Cerebellar nuclear complex (tissue), 1 donor: ENCODE results near the gene C10orf67.
"Not testable (repeated sequence)": the region's sequence is repeated elsewhere in the genome, so short reads cannot be mapped to it uniquely, and the experiment has no call there.

ENCODE experiments used
- DNase-seq, 2 experiments: peaks; one replicate each; lab custom pipeline; 2025; lab: John Stamatoyannopoulos, UW

The C10orf67 gene

GRCh38 chr10:23263441-23264164 is 81.0 kb downstream of the C10orf67 start:
- no peak for DNase-seq

- no peak for DNase-seq
Observed at GRCh38 chr10:23262928-23263327, 81.7 kb downstream of the C10orf67 start.

- DNase-seq, result no peak
Observed at GRCh38 chr10:23258516-23258915, 86.1 kb downstream of the C10orf67 start.

DNA sequence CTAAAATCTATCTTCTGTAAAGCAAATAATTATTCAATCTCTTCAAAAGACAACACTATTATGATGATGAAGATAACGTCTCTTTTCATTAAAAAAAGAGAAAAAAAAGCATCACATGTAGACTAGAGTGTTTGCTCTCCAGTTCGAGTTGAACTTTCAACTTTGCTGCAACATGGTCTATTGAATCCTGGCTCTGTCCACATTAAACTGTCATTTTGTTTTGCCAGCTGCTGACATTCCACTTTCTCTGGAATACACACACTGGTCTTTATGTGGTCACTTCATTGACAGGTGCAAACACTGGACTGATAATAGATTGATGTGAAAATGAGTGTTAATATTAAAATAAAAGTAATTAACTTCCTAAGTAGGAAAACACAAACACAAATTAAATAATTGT is 90.8 kb downstream of the C10orf67 start:
- no peak for DNase-seq

- not testable (repeated sequence) for DNase-seq
Observed at GRCh38 chr10:23252859-23253258, 91.7 kb downstream of the C10orf67 start.

DNA sequence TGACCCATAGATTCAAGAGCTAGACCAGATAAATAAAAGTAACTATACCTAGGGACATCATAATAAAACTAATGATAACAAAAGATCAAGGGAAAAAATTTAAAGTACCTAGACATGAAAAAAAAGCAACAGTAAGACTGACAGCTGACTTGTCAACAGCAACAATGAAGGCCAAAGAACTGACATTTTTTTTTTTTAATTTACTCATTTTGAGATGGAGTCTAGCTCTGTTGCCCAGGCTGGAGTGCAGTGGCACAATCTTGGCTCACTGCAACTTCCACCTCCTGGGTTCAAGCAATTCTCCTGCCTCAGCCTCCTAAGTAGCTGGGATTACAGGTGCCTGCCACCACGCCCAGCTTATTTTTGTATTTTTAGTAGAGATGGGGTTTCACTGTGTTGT is 102.8 kb downstream of the C10orf67 start:
- not testable (repeated sequence) for DNase-seq

DNA sequence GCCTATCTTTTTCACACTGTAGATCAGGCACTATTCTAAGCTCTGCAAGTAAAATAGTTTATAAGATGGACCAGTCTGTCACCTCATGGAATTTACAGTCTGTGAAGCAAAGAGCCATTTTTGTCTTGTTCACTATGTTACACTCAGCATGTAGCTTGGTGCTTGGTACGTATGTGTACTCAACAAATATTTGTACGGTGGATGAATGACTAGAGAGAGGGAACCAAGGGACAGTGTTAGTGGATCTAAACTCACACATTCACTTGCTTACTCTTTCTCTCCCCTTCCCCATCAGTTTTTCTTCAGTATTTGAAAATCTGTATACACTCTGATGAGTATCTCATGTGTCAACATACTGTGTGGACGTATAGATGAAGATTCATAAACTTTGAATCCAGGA is 106.6 kb downstream of the C10orf67 start:
- DNase-seq, result no peak

GRCh38 chr10:23230582-23230981 is 114.0 kb downstream of the C10orf67 start:
- DNase-seq, result no peak

- no peak for DNase-seq
Observed at GRCh38 chr10:23217471-23217870, 127.1 kb downstream of the C10orf67 start.

DNA sequence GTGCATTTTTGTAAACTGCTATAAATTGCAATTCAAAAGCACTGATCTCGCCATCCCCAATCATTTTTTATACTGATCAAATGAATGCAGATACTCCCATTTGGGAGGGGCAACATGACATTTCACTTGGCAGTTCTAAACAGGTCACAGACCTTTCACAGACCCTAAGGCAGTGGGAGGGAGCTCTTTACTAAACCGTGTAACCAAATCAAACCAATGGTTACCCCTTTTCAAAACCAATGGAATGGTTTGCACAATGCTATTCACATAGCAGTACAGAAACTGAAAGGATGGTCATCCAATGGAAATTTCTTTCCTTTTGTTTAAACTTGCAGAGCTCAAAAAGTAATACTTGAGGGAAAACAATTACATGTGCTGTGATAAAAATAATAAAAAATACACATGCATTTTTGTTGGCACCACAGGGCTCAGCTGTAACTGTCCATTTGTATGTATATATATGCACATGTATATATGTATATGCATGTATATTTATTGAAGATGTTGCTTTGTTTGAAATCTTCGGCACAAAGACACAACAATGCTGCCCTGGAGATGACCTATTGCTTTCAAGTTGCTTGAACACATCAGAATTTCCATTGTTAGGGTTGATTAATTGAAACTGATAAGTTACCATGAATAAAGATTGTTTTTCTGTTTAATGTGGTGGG is 138.5 kb downstream of the C10orf67 start:
- DNase-seq, result no peak

- DNase-seq, result no peak
Observed at GRCh38 chr10:23204773-23205172, 139.8 kb downstream of the C10orf67 start.

GRCh38 chr10:23203369-23204325 is 140.9 kb downstream of the C10orf67 start:
- DNase-seq, result no peak

DNA sequence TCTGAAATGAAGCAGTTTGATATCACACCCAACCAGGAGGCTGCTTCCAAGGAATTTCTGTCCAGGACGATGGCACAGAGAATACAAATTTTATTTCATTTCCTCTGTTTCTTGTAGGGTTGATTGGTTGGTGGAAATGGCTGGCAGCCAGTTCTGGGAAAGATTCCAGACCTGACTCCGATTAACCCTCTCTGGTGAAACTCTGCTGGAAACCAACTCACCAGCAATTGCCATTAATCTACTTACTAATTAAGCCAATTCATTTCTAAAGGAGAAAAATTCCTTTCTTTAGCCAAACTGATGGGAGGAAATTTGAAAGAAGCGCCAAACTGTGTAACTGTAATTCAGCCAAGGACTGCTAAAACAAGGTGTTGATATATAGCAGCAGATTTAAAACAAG is 141.8 kb downstream of the C10orf67 start:
- no peak for DNase-seq

GRCh38 chr10:23201837-23202236 is 142.8 kb downstream of the C10orf67 start:
- DNase-seq, result no peak

GRCh38 chr10:23200997-23201652 is 143.5 kb downstream of the C10orf67 start:
- no peak for DNase-seq

DNA sequence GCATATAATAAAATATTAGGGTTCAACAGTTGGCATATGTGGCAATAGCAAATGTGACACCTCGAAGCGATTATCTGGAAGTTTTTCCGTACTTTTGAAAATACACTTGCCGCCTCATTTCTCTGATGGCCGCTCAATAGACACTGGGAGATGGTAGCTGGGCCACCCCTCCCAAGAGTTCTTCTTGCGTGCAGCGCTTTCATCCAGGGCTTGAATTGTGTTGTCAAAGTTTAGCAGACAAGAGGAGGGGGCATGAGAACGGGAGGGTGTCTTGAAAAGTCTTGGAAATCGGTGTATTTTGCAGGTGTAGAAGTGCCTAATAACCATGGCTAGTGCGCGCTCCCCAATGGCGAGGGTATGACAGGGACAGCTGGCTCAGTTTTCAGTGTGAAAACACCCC is 144.0 kb downstream of the C10orf67 start:
- no peak for DNase-seq

- no peak for DNase-seq
Observed at GRCh38 chr10:23199768-23200511, 144.7 kb downstream of the C10orf67 start.

DNA sequence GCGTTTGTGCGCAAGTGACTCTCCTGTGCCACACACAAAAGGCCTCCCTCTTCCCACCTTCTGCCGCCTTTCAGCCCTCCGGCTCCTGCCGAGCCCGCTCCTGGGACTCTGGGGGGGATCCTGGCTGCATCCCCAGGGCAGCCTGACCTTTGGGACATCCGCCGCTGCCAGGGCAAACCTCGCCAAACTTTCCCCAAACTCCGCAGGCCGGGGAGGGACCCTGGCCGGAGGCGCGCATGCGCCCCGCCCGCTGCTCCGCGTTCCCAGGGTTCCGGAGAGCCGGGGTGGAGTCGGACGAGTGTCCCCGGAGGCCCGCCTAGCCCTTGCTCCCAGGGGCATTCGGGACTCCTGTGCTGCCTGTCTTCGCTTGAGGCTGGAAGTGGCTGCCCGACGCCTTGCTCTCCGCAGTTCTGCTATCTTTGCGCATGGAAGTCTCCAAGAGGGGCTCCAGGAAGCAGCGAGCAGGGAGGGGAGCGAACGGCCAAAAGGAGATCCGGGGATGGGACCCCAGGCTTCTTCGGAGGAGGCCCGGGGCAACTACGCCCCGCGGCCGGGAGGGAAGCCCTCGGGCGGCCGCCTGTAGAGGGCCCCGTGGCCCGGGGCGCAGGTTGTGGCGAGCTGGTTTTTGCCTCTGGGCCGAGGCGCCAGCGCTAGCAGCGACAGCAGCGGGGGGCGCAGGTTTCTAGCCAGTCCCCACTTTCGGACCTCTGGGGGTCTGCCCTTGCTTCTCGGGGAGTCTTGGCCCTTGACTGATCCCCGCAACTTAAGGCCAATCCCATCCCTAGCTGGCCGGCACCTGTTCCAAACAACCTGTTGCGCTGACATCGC is 145.4 kb downstream of the C10orf67 start:
- no peak for DNase-seq

GRCh38 chr10:23198610-23198939 is 146.0 kb downstream of the C10orf67 start:
- DNase-seq, result no peak

DNA sequence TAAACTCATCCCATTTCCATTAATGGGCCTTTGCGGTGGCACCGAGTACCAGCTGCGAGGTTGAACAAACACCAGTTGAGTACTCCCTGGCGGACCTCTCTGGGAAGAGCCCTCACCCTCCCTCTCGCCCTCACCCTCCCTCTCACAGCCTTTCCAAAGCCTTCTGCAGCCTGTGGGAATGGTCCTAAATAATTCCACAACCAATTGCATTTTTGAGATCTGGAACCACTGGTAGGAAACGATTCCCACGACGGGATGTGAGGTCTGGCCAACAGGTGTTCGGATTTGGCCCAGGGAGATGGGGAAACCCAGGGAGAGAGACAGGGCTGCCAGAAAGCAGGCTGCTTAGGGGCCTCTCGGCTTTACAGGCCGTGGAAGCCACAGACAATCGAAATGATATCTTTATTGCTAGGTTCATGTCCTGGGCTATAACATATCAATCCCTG is 147.2 kb downstream of the C10orf67 start:
- DNase-seq, result no peak
